ENCODE data around the gene GDI1.

DNA sequence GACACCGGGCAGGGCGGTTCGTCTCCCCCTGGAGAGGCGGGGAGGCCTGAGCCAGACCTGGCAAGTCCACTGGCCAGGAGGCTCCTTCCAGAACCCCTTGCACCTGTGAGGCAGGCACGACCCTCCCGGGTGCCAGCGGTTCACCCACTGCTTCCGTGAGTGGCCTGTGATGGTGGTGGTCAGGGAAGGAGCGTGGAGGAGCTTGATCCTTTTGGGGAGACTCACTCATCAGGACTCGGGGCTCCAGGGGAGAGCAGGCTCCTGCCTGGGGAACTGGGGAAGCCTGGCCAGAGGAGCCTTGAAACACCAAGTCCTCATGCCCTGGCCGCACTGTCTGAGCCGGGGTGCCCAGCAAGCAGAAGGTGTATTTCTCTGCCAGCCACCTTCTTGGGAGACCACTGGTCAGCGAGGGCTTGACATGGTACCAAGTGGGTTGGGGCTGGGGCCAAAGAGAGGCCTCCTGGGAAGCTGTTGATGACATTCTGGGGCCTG is 7.8 kb downstream of the GDI1 start:
- no peak for TF ChIP-seq CTCF (IDR thresholded peaks at IDR 0.05; ENCODE audit: low read depth, low read length)
- TF ChIP-seq POLR2A (IDR thresholded peaks at IDR 0.05; ENCODE audit: extremely low read depth, insufficient read length), result no peak

All from NB4 (cell line).